Measurements from ENCODE around the gene PLAAT4. TPM values are rescaled to one million over a fixed set of nuclear protein-coding genes. Genes with fewer than 3 reads are reported as not detected.

PLAAT4 gene
- total and polyA plus RNA-seq, 12 donors: 3.3 to 565 (median 9.0) TPM

DNA sequence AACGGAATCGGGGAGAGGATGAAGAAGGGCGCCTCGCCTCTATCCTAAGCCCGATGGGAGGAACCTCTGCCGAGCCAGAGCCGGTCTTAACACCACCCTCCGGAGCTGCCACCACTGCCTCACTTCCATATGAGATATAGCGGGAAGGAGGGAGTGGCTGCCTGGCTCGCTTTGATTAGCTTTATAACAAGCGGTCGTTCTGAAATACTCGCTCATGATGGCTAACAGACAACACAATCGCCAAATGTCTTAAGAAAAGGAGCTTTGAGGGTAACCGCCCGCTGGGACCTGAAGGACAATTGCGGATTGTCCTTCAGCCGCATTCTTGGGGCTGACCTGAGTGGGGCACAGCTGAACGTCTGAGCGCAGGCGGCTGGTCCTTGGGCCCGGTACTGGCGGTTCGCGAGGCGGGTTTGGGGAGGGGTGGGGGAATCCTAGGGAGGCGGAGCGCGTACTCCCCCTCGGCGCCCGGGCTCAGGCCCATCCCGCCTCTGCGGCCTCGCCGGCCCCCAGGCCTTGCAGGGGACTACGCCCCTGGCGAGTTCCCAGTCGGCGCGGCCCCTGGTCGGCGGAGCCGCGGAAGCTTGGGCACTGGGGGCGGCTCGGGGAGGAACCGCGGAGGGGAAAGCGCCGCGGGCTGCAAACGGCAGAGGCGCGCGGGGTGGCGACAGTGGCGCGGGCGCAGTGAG is 45.9 kb upstream of the PLAAT4 start, which contains the start of gene PLAAT5:
Gene PLAAT5 (minus strand): TSS at position 617 of the 689 bp plus-strand sequence. CDS start 133 bp downstream, at position 484.
- intact Hi-C loops (cut with DNase I): loop anchor here in 1 of 10 donors (5.0 kb wide), 1 partner anchor 132 kb away; no protein-coding TSS in a partner anchor
- TF ChIP-seq CTCF (IDR thresholded peaks at IDR 0.05): peak in 1 of 9 donors; percentile 4
- WGBS, 2 donors: 5 to 7% methylated on average over 60 of the region's 60 CpGs
- peaks cover 0 to 8% (median 4%) of the 10 kb centered on the region in 11 donors for H3K9me3 ChIP-seq
- peak within 1 kb of the TSS; percentile 30 to 63 (median 58) for H3K4me3 ChIP-seq
- no peaks in the 10 kb centered on the region for H3K36me3 ChIP-seq
- peaks cover 0 to 17% (median 0%) of the 10 kb centered on the region in 7 donors for H3K27me3 ChIP-seq
- peak; percentile 72 to 90 (median 86) for ATAC-seq
- peak in 1 of 2 donors; percentile 48 for DNase-seq
- peak within 1 kb of the TSS in 8 of 10 donors; percentile 29 to 82 (median 49) for H3K27ac ChIP-seq
- peaks cover 0 to 30% (median 21%) of the 10 kb centered on the region in 9 donors for H3K4me1 ChIP-seq

GRCh38 chr11:63491240-63491587 is 45.4 kb upstream of the PLAAT4 start:
- ATAC-seq: no peak
- 2 to 3% methylated on average over 13 of the region's 13 CpGs for WGBS, 2 donors
- peak overlapping the region in 8 of 10 donors; percentile 29 to 82 (median 49) for H3K27ac ChIP-seq
- peaks cover 0 to 17% (median 0%) of the 10 kb centered on the region in 7 donors for H3K27me3 ChIP-seq
- peak overlapping the region; percentile 30 to 63 (median 58) for H3K4me3 ChIP-seq
- no peak for TF ChIP-seq CTCF (IDR thresholded peaks at IDR 0.05)
- peaks cover 0 to 30% (median 21%) of the 10 kb centered on the region in 9 donors for H3K4me1 ChIP-seq
- intact Hi-C loops (cut with DNase I): loop anchor here in 1 of 10 donors (5.0 kb wide), 1 partner anchor 131 kb away; no protein-coding TSS in a partner anchor
- peaks cover 0 to 3% (median 0%) of the 10 kb centered on the region in 11 donors for H3K9me3 ChIP-seq
- no peaks in the 10 kb centered on the region for H3K36me3 ChIP-seq
- DNase-seq: no peak

DNA sequence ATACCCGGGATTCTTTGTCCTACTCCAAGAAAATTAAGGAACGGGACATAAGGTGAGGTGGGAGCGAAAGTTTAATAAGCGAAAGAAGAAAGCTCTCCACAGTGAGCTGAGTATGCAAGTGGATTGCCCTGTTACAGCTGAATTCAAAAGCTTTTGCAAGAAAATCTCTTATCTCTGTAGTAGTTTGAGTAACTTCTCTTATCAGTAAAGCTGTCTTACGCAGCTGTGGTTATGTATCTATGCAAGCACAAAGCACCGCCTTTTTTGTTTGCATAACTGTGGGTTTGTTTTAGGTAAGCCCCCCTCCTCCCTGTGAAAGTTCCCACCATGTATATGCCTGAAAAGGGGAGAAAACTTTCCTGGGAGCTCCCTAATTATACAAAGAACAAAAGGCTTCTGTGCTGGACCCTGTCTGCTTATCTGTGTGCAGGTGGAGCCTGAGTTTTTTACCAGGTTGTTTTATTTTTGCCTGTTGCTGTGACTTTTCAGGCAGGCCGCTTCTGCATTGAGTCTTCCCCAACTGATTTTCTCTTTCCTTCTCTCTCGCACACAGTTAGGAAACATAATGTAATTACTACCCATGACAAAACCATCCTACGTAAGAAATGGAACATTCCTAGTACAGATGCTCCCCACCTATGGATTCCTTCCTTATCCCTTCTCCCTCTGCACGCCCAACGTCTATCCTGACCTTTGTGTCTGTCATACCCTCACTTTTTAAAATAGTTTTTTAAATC is 44.8 kb upstream of the PLAAT4 start:
- no peak for DNase-seq
- no peak for ATAC-seq
- 55 to 59% methylated on average over 11 of the region's 11 CpGs for WGBS, 2 donors
- peak overlapping the region in 9 of 10 donors; percentile 42 to 63 (median 59) for H3K4me3 ChIP-seq
- H3K27me3 ChIP-seq: peaks cover 0 to 17% (median 0%) of the 10 kb centered on the region in 7 donors
- H3K4me1 ChIP-seq: peaks cover 0 to 30% (median 21%) of the 10 kb centered on the region in 9 donors
- peak overlapping the region in 1 of 10 donors; percentile 82 for H3K27ac ChIP-seq
- TF ChIP-seq CTCF (IDR thresholded peaks at IDR 0.05): no peak
- intact Hi-C loops (cut with DNase I): loop anchor here in 1 of 10 donors (5.0 kb wide), 1 partner anchor 130 kb away; no protein-coding TSS in a partner anchor
- no peaks in the 10 kb centered on the region for H3K36me3 ChIP-seq
- H3K9me3 ChIP-seq: no peaks in the 10 kb centered on the region

DNA sequence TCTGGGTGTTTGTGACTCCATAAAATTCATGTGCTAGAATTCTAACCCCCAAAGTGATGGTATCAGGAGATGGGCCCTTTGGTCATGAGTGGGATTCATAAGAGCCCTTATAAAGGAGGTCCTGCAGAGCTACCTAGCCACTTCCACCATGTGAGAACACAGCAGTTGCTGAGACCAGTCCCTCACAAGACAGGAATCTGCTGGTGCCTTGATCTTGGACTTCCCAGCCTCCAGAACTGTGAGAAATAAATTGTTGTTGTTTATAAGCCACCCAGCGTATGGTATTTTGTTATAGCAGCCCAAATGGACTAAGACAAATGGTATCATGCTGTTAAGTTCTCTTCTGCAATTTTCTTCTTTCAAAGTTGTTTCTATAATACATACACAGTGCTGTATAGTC is 44.2 kb upstream of the PLAAT4 start:
- Histone ChIP-seq H3K9me3 (no peaks in the 10 kb centered on the region), H3K4me1 (peaks cover 0 to 30% (median 21%) of the 10 kb centered on the region in 9 donors), H3K27me3 (peaks cover 0 to 17% (median 0%) of the 10 kb centered on the region in 7 donors), H3K27ac (peak overlapping the region in 1 of 10 donors; percentile 5), H3K4me3 (no peak overlapping the region), H3K36me3 (no peaks in the 10 kb centered on the region)
- intact Hi-C loops (cut with DNase I): loop anchor here in 1 of 10 donors (5.0 kb wide), 1 partner anchor 130 kb away; no protein-coding TSS in a partner anchor
- DNase-seq (no peak), ATAC-seq (no peak)
- no peak for TF ChIP-seq CTCF (IDR thresholded peaks at IDR 0.05)
- WGBS, 2 donors: 92 to 95% methylated on average over 1 of the region's 1 CpG
